ENCODE measurements around the gene DEPDC1.

Gene DEPDC1

GRCh38 chr1:68460935-68461334 is 35.9 kb downstream of the DEPDC1 start:
- TF ChIP-seq TAF1 (IDR thresholded peaks at IDR 0.05; ENCODE audit: borderline replicate concordance, insufficient read depth, low read length) (no peak), REST (IDR thresholded peaks at IDR 0.05; ENCODE audit: insufficient read depth in 1 of 2, low read depth in 2 of 2, low read length in 2 of 2) (no peak), FOXP2 (optimal IDR thresholded peaks at IDR 0.05; ENCODE audit: borderline replicate concordance, extremely low read depth, extremely low read length, insufficient read depth) (no peak), SIN3A (IDR thresholded peaks at IDR 0.05; ENCODE audit: borderline replicate concordance, insufficient read depth, low read length) (no peak), POLR2AphosphoS5 (IDR thresholded peaks at IDR 0.05; ENCODE audit: low read depth, low read length) (no peak)

- no peak for TF ChIP-seq REST (IDR thresholded peaks at IDR 0.05; ENCODE audit: insufficient read depth in 1 of 2, low read depth in 2 of 2, low read length in 2 of 2)
- no peak for TF ChIP-seq TAF1 (IDR thresholded peaks at IDR 0.05; ENCODE audit: borderline replicate concordance, insufficient read depth, low read length)
- no peak for TF ChIP-seq POLR2AphosphoS5 (IDR thresholded peaks at IDR 0.05; ENCODE audit: low read depth, low read length)
- no peak for TF ChIP-seq FOXP2 (optimal IDR thresholded peaks at IDR 0.05; ENCODE audit: borderline replicate concordance, extremely low read depth, extremely low read length, insufficient read depth)
- no peak for TF ChIP-seq SIN3A (IDR thresholded peaks at IDR 0.05; ENCODE audit: borderline replicate concordance, insufficient read depth, low read length)
These were observed 37.1 kb downstream of the DEPDC1 start for GRCh38 chr1:68459796-68460195.

GRCh38 chr1:68459091-68459490 is 37.8 kb downstream of the DEPDC1 start:
- TF ChIP-seq SIN3A (IDR thresholded peaks at IDR 0.05; ENCODE audit: borderline replicate concordance, insufficient read depth, low read length), result no peak
- no peak for TF ChIP-seq TAF1 (IDR thresholded peaks at IDR 0.05; ENCODE audit: borderline replicate concordance, insufficient read depth, low read length)
- TF ChIP-seq REST (IDR thresholded peaks at IDR 0.05; ENCODE audit: insufficient read depth in 1 of 2, low read depth in 2 of 2, low read length in 2 of 2), result no peak
- TF ChIP-seq FOXP2 (optimal IDR thresholded peaks at IDR 0.05; ENCODE audit: borderline replicate concordance, extremely low read depth, extremely low read length, insufficient read depth), result no peak
- no peak for TF ChIP-seq POLR2AphosphoS5 (IDR thresholded peaks at IDR 0.05; ENCODE audit: low read depth, low read length)

GRCh38 chr1:68456202-68456601 is 40.7 kb downstream of the DEPDC1 start:
- TF ChIP-seq FOXP2 (optimal IDR thresholded peaks at IDR 0.05; ENCODE audit: borderline replicate concordance, extremely low read depth, extremely low read length, insufficient read depth) (no peak), TAF1 (IDR thresholded peaks at IDR 0.05; ENCODE audit: borderline replicate concordance, insufficient read depth, low read length) (no peak), REST (IDR thresholded peaks at IDR 0.05; ENCODE audit: insufficient read depth in 1 of 2, low read depth in 2 of 2, low read length in 2 of 2) (no peak), POLR2AphosphoS5 (IDR thresholded peaks at IDR 0.05; ENCODE audit: low read depth, low read length) (no peak), SIN3A (IDR thresholded peaks at IDR 0.05; ENCODE audit: borderline replicate concordance, insufficient read depth, low read length) (no peak)

- TF ChIP-seq TAF1 (IDR thresholded peaks at IDR 0.05; ENCODE audit: borderline replicate concordance, insufficient read depth, low read length), result no peak
- no peak for TF ChIP-seq REST (IDR thresholded peaks at IDR 0.05; ENCODE audit: insufficient read depth in 1 of 2, low read depth in 2 of 2, low read length in 2 of 2)
- no peak for TF ChIP-seq POLR2AphosphoS5 (IDR thresholded peaks at IDR 0.05; ENCODE audit: low read depth, low read length)
- no peak for TF ChIP-seq FOXP2 (optimal IDR thresholded peaks at IDR 0.05; ENCODE audit: borderline replicate concordance, extremely low read depth, extremely low read length, insufficient read depth)
- TF ChIP-seq SIN3A (IDR thresholded peaks at IDR 0.05; ENCODE audit: borderline replicate concordance, insufficient read depth, low read length), result no peak
These were observed 42.3 kb downstream of the DEPDC1 start for GRCh38 chr1:68454534-68454933.

Measured in PFSK-1 (cell line).